Body of pancreas (tissue), 4 donors: ENCODE measurements around the gene IDUA. TPM values are rescaled to one million over a fixed set of nuclear protein-coding genes. Genes with fewer than 3 reads are reported as not detected.
A peak's percentile ranks its signal among the peaks of the same experiment; 100 is the strongest.

Source experiments
- ATAC-seq: fragments of 150-250 bp; one replicate; pipeline ENCODE4 v1.9.1; 2016
- DNase-seq, 4 donors: peaks; one replicate each; pipeline ENCODE4 v3.0.0-alpha.2; 2019
- H3K27ac ChIP-seq, 4 donors: fragments of 200-600 bp; sonication (generic); 1 replicate in 3 of 4; 2 replicates in 1 of 4; pipeline versions ENCODE4 v1.5.1 to v1.6.1; 2016 to 2019; ENCODE audit warnings: mild to moderate bottlenecking in 1 of 4, mixed read lengths in 1 of 4, moderate library complexity in 1 of 4
- H3K27me3 ChIP-seq, 2 donors: fragments of 200-600 bp; sonication (generic); one replicate each; pipeline ENCODE4 v1.6.0; 2016; ENCODE audit warnings: mild to moderate bottlenecking in 1 of 2
- H3K36me3 ChIP-seq, 2 donors: fragments of 200-600 bp; sonication (generic); replicated peaks in 1 of 2; 2 replicates each; pipeline ENCODE4 v1.5.1; 2016; ENCODE audit warnings: low read depth in 2 of 2; ENCODE audit not compliant: insufficient read depth in 1 of 2
- H3K4me1 ChIP-seq: fragments of 200-600 bp; sonication (generic); one replicate; pipeline ENCODE4 v1.6.0; 2016
- H3K4me3 ChIP-seq, 2 donors: fragments of 200-600 bp; sonication (generic); 1 replicate in 1 of 2; 2 replicates in 1 of 2; pipeline ENCODE4 v1.5.1; 2016 to 2019
- H3K9me3 ChIP-seq, 3 donors: fragments of 200-600 bp; sonication (generic); 1 replicate in 2 of 3; 2 replicates in 1 of 3; pipeline ENCODE4 v1.5.1; 2016
- POLR2A ChIP-seq, 3 donors: fragments of 450-650 bp; IDR thresholded peaks; one replicate each; pipeline ENCODE4 v1.6.1; 2016; ENCODE audit warnings: antibody characterized with exemption in 3 of 3, mild to moderate bottlenecking in 2 of 3
- WGBS, 2 donors: methylation state at CpG; one replicate each; pipeline ENCODE4 v1.1.5; 2017; 5-methylcytosine and 5-hydroxymethylcytosine counted together
- intact Hi-C: fragments of 100-400 bp; cut with DNase I; formaldehyde crosslinking; loops from one replicate; pipeline ENCODE4 v1.15.1; 2023
- total RNA-seq, 2 donors: library from RNA; depleted of rRNA; stranded (reverse); fragments of >200 nt; gene quantifications; one replicate each; pipeline ENCODE4 v1.1.0, GENCODE V29; 2016
- TF ChIP-seq, protein P1 (sequence below), 7 experiments: fragments of 450-650 bp in 4 of 7; fragments of 200-600 bp in 3 of 7; sonication (generic) in 3 of 7; IDR thresholded peaks; one replicate each; pipeline ENCODE4 v1.5.1; 2016 to 2019; ENCODE audit warnings: antibody characterized with exemption in 7 of 7

IDUA gene
- total RNA-seq, 2 donors from 2014 or later = 30.0 to 37.6 TPM

DNA sequence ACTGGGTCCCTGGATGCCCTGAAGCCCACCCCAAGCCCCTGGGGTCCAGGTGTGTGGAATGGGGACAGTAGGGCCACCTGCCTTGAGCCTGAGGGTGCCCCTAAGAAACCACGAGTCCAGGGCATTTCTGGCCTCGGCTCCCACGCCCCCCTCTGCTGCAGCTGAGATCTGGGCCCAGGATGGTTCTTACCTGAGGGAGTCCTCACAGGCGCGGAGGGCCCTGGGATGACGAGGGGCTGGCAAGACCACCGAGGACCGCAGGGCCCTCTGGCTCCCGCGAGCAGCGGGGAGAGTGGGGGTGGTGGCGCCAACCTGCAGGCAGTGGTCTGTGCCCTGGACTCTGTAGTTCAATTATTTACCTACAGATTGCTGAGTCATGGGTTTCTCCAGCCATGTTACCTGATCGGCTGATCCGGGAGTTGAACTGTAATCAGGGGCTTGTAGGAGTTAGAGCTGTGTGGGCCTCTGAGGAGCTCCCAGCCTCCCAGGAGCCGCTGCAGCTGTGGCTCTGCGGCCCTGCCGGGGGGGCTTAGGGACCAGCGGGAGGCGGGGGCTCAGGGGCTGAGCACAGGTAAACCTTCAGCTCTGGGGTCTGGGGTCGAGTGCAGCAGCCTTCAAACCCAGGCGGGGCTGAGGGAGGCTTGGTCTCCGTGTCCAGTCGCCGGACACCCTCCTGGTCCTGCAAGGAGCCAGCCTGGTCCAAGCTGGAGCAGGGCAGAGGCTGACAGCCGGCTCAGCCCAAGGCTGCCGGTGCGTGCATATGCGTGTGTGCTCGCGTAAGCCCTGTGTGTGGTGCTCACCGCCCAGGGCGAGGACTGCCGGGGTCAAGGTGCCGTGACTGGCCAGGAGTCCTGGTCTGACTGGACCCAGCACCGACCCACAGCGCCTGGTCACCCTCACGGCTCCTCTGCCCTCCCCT lies 6.5 kb downstream of the IDUA start, which contains the start of gene SLC26A1:
TSS of gene SLC26A1 (minus strand) at position 294 of the 919 bp plus-strand sequence. CDS start 1,701 bp downstream, outside the sequence.
- Histone ChIP-seq H3K4me1 (peaks cover 43% of the 10 kb centered on the region), H3K36me3 (no peaks in the 10 kb centered on the region), H3K27me3 (peaks cover 0 to 10% of the 10 kb centered on the region in 2 donors), H3K9me3 (no peaks in the 10 kb centered on the region), H3K4me3 (no peak within 1 kb of the TSS), H3K27ac (peak within 1 kb of the TSS; percentile 91 to 95 (median 94))
- TF ChIP-seq POLR2A (IDR thresholded peaks at IDR 0.05) = peak in 1 of 3 donors; percentile 9
- TF ChIP-seq, protein P1, sequence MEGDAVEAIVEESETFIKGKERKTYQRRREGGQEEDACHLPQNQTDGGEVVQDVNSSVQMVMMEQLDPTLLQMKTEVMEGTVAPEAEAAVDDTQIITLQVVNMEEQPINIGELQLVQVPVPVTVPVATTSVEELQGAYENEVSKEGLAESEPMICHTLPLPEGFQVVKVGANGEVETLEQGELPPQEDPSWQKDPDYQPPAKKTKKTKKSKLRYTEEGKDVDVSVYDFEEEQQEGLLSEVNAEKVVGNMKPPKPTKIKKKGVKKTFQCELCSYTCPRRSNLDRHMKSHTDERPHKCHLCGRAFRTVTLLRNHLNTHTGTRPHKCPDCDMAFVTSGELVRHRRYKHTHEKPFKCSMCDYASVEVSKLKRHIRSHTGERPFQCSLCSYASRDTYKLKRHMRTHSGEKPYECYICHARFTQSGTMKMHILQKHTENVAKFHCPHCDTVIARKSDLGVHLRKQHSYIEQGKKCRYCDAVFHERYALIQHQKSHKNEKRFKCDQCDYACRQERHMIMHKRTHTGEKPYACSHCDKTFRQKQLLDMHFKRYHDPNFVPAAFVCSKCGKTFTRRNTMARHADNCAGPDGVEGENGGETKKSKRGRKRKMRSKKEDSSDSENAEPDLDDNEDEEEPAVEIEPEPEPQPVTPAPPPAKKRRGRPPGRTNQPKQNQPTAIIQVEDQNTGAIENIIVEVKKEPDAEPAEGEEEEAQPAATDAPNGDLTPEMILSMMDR (IDR thresholded peaks at IDR 0.05) = no peak
- DNase-seq (peak; percentile 53 to 80 (median 76)), ATAC-seq (peak; percentile 69)
- intact Hi-C loops = no loop called here
- WGBS, 2 donors = 45 to 60% methylated on average over 4 to 37 of the region's 37 CpGs

DNA sequence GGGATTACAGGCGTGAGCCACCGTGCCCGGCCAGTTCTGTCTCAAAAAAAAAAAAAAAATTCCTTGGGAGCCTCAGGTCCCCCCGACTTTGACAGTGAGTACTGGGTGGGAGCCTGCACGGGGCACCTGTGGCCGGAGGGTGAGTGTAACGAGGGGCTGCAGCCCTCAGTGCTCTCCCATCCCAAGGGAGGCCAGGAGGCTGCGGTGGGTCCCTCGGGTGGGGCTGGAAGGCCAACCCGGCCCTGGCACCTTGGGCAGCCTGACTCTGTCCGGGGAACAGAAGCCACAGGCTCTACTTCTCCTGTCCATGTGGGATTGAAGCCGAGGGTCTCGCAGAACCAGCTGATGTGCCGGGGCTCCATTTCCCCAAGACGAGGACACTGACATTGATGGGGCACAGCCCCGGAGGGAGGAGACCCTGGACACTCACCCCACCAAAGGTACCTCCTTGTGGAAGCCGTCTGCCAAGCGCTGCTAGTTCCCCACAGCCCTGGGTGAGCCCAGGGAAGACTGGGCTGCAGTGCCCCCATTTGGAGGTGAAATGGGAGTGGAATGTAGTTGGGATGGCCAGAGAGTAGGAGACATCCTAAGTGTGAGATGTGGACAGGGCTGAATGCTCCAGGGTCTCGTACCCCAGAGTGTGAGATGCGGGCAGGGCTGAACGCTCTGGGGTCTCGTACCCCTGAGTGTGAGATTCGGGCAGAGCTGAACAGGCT lies 8.6 kb downstream of the IDUA start:
- peaks cover 0 to 12% of the 10 kb centered on the region in 2 donors for H3K27me3 ChIP-seq
- ATAC-seq = no peak
- WGBS, 2 donors = 89 to 93% methylated on average over 16 to 23 of the region's 23 CpGs

DNA sequence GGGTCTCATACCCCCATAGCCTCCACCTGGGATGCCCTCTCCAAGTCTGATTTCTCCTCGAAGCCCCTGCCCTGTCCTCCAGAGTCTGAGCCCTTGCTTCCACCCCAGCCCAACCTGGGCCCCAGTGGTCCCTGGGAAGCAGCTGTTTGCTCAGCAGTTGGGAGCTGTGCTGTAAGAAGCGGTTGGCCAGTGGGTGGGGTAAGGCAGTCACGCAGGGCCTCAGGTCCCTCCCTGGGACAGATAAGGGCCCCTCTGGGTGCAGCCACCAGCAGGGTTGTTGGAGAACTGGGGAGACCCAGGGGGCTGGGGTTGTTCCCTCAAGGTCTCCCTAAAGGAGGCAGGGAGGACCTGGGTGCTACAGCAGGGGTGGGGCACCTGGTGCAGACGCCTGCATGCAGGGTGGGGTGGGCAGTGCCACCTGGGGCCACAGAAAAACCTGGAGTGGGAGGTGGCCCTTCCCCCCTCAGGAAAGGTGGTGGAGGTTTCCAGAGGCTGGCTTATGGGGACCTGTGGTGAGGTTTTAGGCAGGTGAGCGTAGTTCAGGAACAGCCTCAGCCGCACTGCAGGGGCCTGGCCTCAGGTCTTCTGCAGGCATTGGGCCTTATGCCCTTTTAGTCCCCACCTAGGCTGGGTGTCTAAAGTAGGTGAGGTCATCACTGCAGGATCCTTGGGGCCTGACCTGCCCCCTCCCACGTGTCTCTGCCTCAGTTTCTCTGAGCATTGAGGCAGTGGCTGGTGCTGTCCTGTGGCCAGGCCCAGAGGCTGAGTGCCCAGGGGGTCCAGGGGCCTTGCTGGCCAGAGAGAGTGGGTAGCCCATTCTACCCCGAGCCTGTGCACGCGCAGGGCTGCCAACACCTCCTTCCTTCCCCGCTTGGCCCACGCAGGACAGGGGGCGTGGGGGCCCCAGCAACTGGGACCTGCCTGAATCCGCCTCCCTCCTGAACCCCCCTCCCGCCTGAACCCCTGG lies 9.5 kb downstream of the IDUA start:
- Histone ChIP-seq H3K27ac (no peak overlapping the region), H3K27me3 (peaks cover 0 to 20% of the 10 kb centered on the region in 2 donors), H3K4me3 (no peak overlapping the region), H3K36me3 (no peaks in the 10 kb centered on the region), H3K9me3 (no peaks in the 10 kb centered on the region), H3K4me1 (peaks cover 43% of the 10 kb centered on the region)
- TF ChIP-seq POLR2A (IDR thresholded peaks at IDR 0.05) = no peak
- TF ChIP-seq, protein P1 (IDR thresholded peaks at IDR 0.05) = no peak
- no peak for ATAC-seq
- WGBS, 2 donors = 81 to 82% methylated on average over 11 to 15 of the region's 15 CpGs
- no peak for DNase-seq
- intact Hi-C loops = no loop called here

More for the DNA sequence above, 8.6 kb downstream of the IDUA start:
- Histone ChIP-seq H3K4me1 (peaks cover 43% of the 10 kb centered on the region), H3K4me3 (no peak overlapping the region), H3K36me3 (no peaks in the 10 kb centered on the region), H3K27ac (no peak overlapping the region), H3K9me3 (no peaks in the 10 kb centered on the region)
- peak in 1 of 4 donors; percentile 11 for DNase-seq
- intact Hi-C loops = no loop called here
- no peak for TF ChIP-seq POLR2A (IDR thresholded peaks at IDR 0.05)
- TF ChIP-seq, protein P1 (IDR thresholded peaks at IDR 0.05) = no peak

DNA sequence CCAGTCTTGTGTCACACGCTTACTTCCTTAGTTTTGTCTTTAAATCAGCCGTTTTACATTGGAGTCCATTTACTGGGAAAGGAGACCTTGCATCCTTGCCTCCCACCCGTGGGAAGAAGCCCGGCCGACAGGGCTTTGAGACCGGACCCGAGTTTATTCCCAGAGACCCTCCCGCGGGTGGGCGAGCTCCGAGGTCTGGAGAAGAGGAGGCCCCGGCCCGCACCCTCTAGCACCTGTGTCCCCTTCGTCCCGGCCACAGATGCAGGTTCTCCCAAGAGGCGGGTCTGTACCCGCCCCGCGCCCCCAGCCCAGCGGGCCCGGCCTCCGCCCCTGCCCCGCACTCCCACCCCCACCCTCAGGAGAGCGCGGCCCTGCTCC lies 10.1 kb downstream of the IDUA start:
- Histone ChIP-seq H3K27me3 (peaks cover 0 to 27% of the 10 kb centered on the region in 2 donors), H3K4me3 (no peak overlapping the region), H3K9me3 (no peaks in the 10 kb centered on the region), H3K27ac (no peak overlapping the region), H3K36me3 (no peaks in the 10 kb centered on the region), H3K4me1 (peaks cover 41% of the 10 kb centered on the region)
- no peak for TF ChIP-seq POLR2A (IDR thresholded peaks at IDR 0.05)
- TF ChIP-seq, protein P1 (IDR thresholded peaks at IDR 0.05) = no peak
- intact Hi-C loops = no loop called here
- WGBS, 2 donors = 22 to 36% methylated on average over 2 to 14 of the region's 25 CpGs
- DNase-seq (peak in 1 of 4 donors; percentile 14), ATAC-seq (no peak)
